Stimulated activated CD4-positive, alpha-beta T cell treated with anti-CD3 and anti-CD28 coated beads, TNF-alpha, amount 100 ng/mL, for 48 hours (primary cell): ENCODE results near the gene TMX2.

Experiments used
- DNase-seq, 3 donors: peaks; one replicate each; pipeline ENCODE4 v3.0.0-alpha.2; 2020; ENCODE audit warnings: low read depth in 3 of 3

TMX2 gene

GRCh38 chr11:57764972-57765371 is 52.6 kb downstream of the TMX2 start:
- DNase-seq = no peak

GRCh38 chr11:57770793-57771192 is 58.4 kb downstream of the TMX2 start:
- DNase-seq = no peak

- no peak for DNase-seq
These were observed 59.0 kb downstream of the TMX2 start for GRCh38 chr11:57771365-57771764.

- no peak for DNase-seq
These were observed 60.2 kb downstream of the TMX2 start for GRCh38 chr11:57772562-57772961.

- no peak for DNase-seq
These were observed 60.7 kb downstream of the TMX2 start for GRCh38 chr11:57773026-57773598.

- no peak for DNase-seq
These were observed 63.1 kb downstream of the TMX2 start for GRCh38 chr11:57775491-57775890.

- DNase-seq = no peak
These were observed 63.7 kb downstream of the TMX2 start for GRCh38 chr11:57776031-57776521.

- no peak for DNase-seq
These were observed 64.3 kb downstream of the TMX2 start for GRCh38 chr11:57776577-57777210.

GRCh38 chr11:57777969-57778317 is 65.5 kb downstream of the TMX2 start:
- DNase-seq = no peak

- no peak for DNase-seq
These were observed 66.1 kb downstream of the TMX2 start for GRCh38 chr11:57778318-57779037.

- no peak for DNase-seq
These were observed 66.9 kb downstream of the TMX2 start for GRCh38 chr11:57779276-57779675.

GRCh38 chr11:57781529-57781943 is 69.1 kb downstream of the TMX2 start:
- DNase-seq = no peak

GRCh38 chr11:57785072-57785471 is 72.7 kb downstream of the TMX2 start:
- no peak for DNase-seq

- DNase-seq = no peak
These were observed 74.0 kb downstream of the TMX2 start for GRCh38 chr11:57786436-57786835.

GRCh38 chr11:57787006-57787604 is 74.7 kb downstream of the TMX2 start:
- DNase-seq = no peak

- no peak for DNase-seq
These were observed 75.7 kb downstream of the TMX2 start for GRCh38 chr11:57787920-57788702.

GRCh38 chr11:57788703-57789088 is 76.3 kb downstream of the TMX2 start:
- DNase-seq = no peak
